OCI-LY7 (cell line): ENCODE data around the gene VAMP2. TPM values are rescaled to one million over a fixed set of nuclear protein-coding genes. Genes with fewer than 3 reads are reported as not detected.

Experiments
- BruUV-seq: library from RNA; stranded (reverse); fragments of 400-500 nt; replicated peaks from 2 replicates; lab custom pipeline; 2021; lab: Mats Ljungman, UMichigan
- CTCF ChIA-PET: fragments of 300-600 bp; sonication (Branson Sonifier 250); formaldehyde crosslinking; loops from one replicate; lab custom pipeline; 2022; ENCODE audit warnings: antibody characterized with exemption; ENCODE audit not compliant: unreplicated experiment; lab: Charles Lee
- POLR2A ChIA-PET: fragments of 300-600 bp; sonication (Branson Sonifier 250); formaldehyde crosslinking; loops from one replicate; lab custom pipeline; 2022; ENCODE audit warnings: antibody characterized with exemption; lab: Charles Lee
- DNase-seq: peaks from one replicate; pipeline ENCODE4 v3.0.0-alpha.2; 2015; ENCODE audit warnings: low spot score
- H2AFZ ChIP-seq: fragments of 200-600 bp; sonication (generic), shearing (Covaris generic); 2 replicates; pipeline ENCODE4 v1.6.1; 2014; ENCODE audit warnings: mild to moderate bottlenecking, antibody characterized with exemption, low read length, moderate library complexity
- H3K27ac ChIP-seq: fragments of 200-600 bp; sonication (generic); 2 replicates; pipeline ENCODE4 v1.5.1; 2014; ENCODE audit warnings: mixed run types, low read depth, mild to moderate bottlenecking, moderate library complexity, low read length, inconsistent platforms; ENCODE audit not compliant: poor library complexity, severe bottlenecking
- H3K36me3 ChIP-seq: fragments of 200-600 bp; sonication (generic); 2 replicates; pipeline ENCODE4 v1.6.1; 2014; ENCODE audit warnings: mild to moderate bottlenecking, antibody characterized with exemption, low read length, moderate library complexity, mixed read lengths; ENCODE audit not compliant: insufficient read depth
- H3K4me1 ChIP-seq: fragments of 200-600 bp; sonication (generic); 2 replicates; pipeline ENCODE4 v1.5.1; 2014; ENCODE audit warnings: mild to moderate bottlenecking, low read length; ENCODE audit not compliant: insufficient read depth, poor library complexity, severe bottlenecking
- H3K4me2 ChIP-seq: fragments of 200-600 bp; sonication (generic); 2 replicates; pipeline ENCODE4 v1.6.1; 2014; ENCODE audit warnings: mild to moderate bottlenecking, low read length
- H3K4me3 ChIP-seq: fragments of 200-600 bp; sonication (generic); 2 replicates; pipeline ENCODE4 v1.5.1; 2014; ENCODE audit warnings: mild to moderate bottlenecking, low read depth, low read length; ENCODE audit not compliant: poor library complexity, severe bottlenecking
- H3K79me2 ChIP-seq: fragments of 200-600 bp; sonication (generic); 2 replicates; pipeline ENCODE4 v1.6.1; 2016; ENCODE audit warnings: low read depth, mild to moderate bottlenecking, low read length, moderate library complexity, mixed read lengths; ENCODE audit not compliant: insufficient read depth
- H3K9me2 ChIP-seq: fragments of 200-600 bp; sonication (generic); 2 replicates; pipeline ENCODE4 v1.6.1; 2016; ENCODE audit warnings: mild to moderate bottlenecking, low read length, mixed read lengths; ENCODE audit not compliant: insufficient read depth
- H3K9me3 ChIP-seq: fragments of 200-600 bp; sonication (generic); 2 replicates; pipeline ENCODE4 v1.6.1; 2014; ENCODE audit warnings: mild to moderate bottlenecking, mixed run types, low read length, mixed read lengths
- H4K20me1 ChIP-seq: fragments of 200-600 bp; sonication (generic); 2 replicates; pipeline ENCODE4 v1.6.1; 2014; ENCODE audit warnings: mild to moderate bottlenecking, antibody characterized with exemption, low read length, moderate library complexity, mixed read lengths; ENCODE audit not compliant: insufficient read depth
- CTCF ChIP-seq: fragments of 200-600 bp; sonication (generic); conservative IDR thresholded peaks from 2 replicates; pipeline ENCODE4 v1.5.1; 2014; ENCODE audit warnings: mild to moderate bottlenecking, antibody characterized with exemption, low read length, moderate library complexity, mixed read lengths
- EZH2phosphoT487 ChIP-seq: fragments of 200-600 bp; sonication (generic); IDR thresholded peaks from 2 replicates; pipeline ENCODE4 v1.6.1; 2018; ENCODE audit warnings: low read depth, borderline replicate concordance, mild to moderate bottlenecking, mixed run types, antibody characterized with exemption, low read length, moderate library complexity, mixed read lengths
- intact Hi-C: fragments of 100-400 bp; cut with micrococcal nuclease; formaldehyde crosslinking; loops from one replicate; pipeline ENCODE4 v1.10.0; 2022; ENCODE audit not compliant: unreplicated experiment
- total RNA-seq, 2 experiments: library from RNA; depleted of rRNA in 1 of 2; stranded (reverse); fragments of >200 nt in 1 of 2; shearing (Covaris generic) in 1 of 2; gene quantifications; 2 replicates each; pipeline ENCODE4 v1.2.3, GENCODE V29; 2014 to 2022

The VAMP2 gene
- total RNA-seq, 2 experiments from 2014 or later, result 21.2 to 40.9 TPM

- Histone ChIP-seq H4K20me1 (no peaks in the 10 kb centered on the region; the same call in 1 of the 2 replicates), H3K9me3 (no peaks in the 10 kb centered on the region), H3K9me2 (no peaks in the 10 kb centered on the region), H3K4me2 (peak overlapping the region; percentile 95), H3K36me3 (peaks cover 21% of the 10 kb centered on the region), H3K4me1 (peaks cover 58% of the 10 kb centered on the region), H3K4me3 (peak overlapping the region; percentile 75), H3K79me2 (peaks cover 12% of the 10 kb centered on the region; the same call in 1 of the 2 replicates), H3K27ac (no peak overlapping the region), H2AFZ (no peak overlapping the region; the same call in 1 of the 2 replicates)
- BruUV-seq, result no TSS peak
- DNase-seq, result no peak
- TF ChIP-seq CTCF (no peak), EZH2phosphoT487 (no peak)
- CTCF ChIA-PET, result no interaction called here
- intact Hi-C loops, result loop anchor here (10.0 kb wide), 1 partner anchor 320 kb away; the partner anchor contains the start of gene KDM6B
- POLR2A ChIA-PET, result interaction anchor here (1.0 kb wide), 1 partner anchor 28 kb away, joined by 5 read pairs; no protein-coding TSS in a partner anchor
These were observed 8.1 kb downstream of the VAMP2 start for GRCh38 chr17:8154608-8155155.

- Histone ChIP-seq H3K4me1 (peaks cover 58% of the 10 kb centered on the region), H3K4me2 (peak overlapping the region; percentile 95), H3K9me3 (no peaks in the 10 kb centered on the region), H2AFZ (peak overlapping the region; percentile 64; the same call in 1 of the 2 replicates), H4K20me1 (no peaks in the 10 kb centered on the region; the same call in 1 of the 2 replicates), H3K9me2 (no peaks in the 10 kb centered on the region), H3K4me3 (peak overlapping the region; percentile 28), H3K79me2 (peaks cover 12% of the 10 kb centered on the region; the same call in 1 of the 2 replicates), H3K27ac (peak overlapping the region; percentile 18), H3K36me3 (peaks cover 21% of the 10 kb centered on the region)
- POLR2A ChIA-PET, result interaction anchor here (1.0 kb wide), 1 partner anchor 27 kb away, joined by 5 read pairs; no protein-coding TSS in a partner anchor
- peak; percentile 65 for DNase-seq
- intact Hi-C loops, result loop anchor here (10.0 kb wide), 1 partner anchor 319 kb away; the partner anchor contains the start of gene KDM6B
- TF ChIP-seq CTCF (no peak), EZH2phosphoT487 (no peak)
- CTCF ChIA-PET, result no interaction called here
- BruUV-seq, result no TSS peak
These were observed 8.7 kb downstream of the VAMP2 start for GRCh38 chr17:8153957-8154607.
